H1 (cell line): ENCODE results near the gene IL16. TPM values are rescaled to one million over a fixed set of nuclear protein-coding genes. Genes with fewer than 3 reads are reported as not detected.

Experiments used
- CTCF ChIA-PET: fragments of 300-600 bp; sonication (Branson Sonifier 250); formaldehyde crosslinking; loops from one replicate; lab custom pipeline; 2021; ENCODE audit not compliant: partially characterized antibody; lab: Charles Lee
- POLR2A ChIA-PET: fragments of 300-600 bp; sonication (Branson Sonifier 250); formaldehyde crosslinking; loops from one replicate; lab custom pipeline; 2021; ENCODE audit warnings: inconsistent platforms; ENCODE audit not compliant: partially characterized antibody; lab: Charles Lee
- DNase-seq, 2 experiments: peaks; one replicate each; pipeline versions ENCODE4 v3.0.0 to v3.0.0-alpha.2; 2010 to 2022; ENCODE audit warnings: low spot score in 2 of 2, low read depth in 1 of 2, mixed read lengths in 1 of 2
- FAIRE-seq: peaks from 2 replicates; lab custom pipeline; 2011; peaks lifted over from hg19 to GRCh38; lab: Jason Lieb, UNC
- H2AFZ ChIP-seq: 2 replicates; pipeline ENCODE4 v1.8.1; 2012; ENCODE audit warnings: low read length, inconsistent platforms
- H2AK5ac ChIP-seq: 2 replicates; pipeline ENCODE4 v1.6.1; 2013; ENCODE audit warnings: low read depth, low read length
- H2BK120ac ChIP-seq: replicated peaks from 2 replicates; pipeline ENCODE3; 2013; ENCODE audit warnings: low read depth, low read length, inconsistent platforms
- H2BK12ac ChIP-seq: 2 replicates; pipeline ENCODE4 v1.6.1; 2013; ENCODE audit warnings: low read depth, low read length
- H2BK15ac ChIP-seq: 2 replicates; pipeline ENCODE4 v1.6.1; 2013; ENCODE audit warnings: low read length
- H2BK20ac ChIP-seq: 2 replicates; pipeline ENCODE4 v1.6.1; 2013; ENCODE audit warnings: low read length
- H2BK5ac ChIP-seq: 2 replicates; pipeline ENCODE4 v1.6.1; 2013; ENCODE audit warnings: low read depth, low read length
- H3K14ac ChIP-seq: 2 replicates; pipeline ENCODE4 v1.6.1; 2013; ENCODE audit warnings: inconsistent platforms; ENCODE audit not compliant: insufficient read length
- H3K18ac ChIP-seq: 2 replicates; pipeline ENCODE4 v1.6.1; 2013; ENCODE audit warnings: low read length; ENCODE audit errors: extremely low read depth
- H3K23ac ChIP-seq: 2 replicates; pipeline ENCODE4 v1.6.1; 2013; ENCODE audit warnings: inconsistent platforms; ENCODE audit not compliant: insufficient read length
- H3K23me2 ChIP-seq: 2 replicates; pipeline ENCODE4 v1.6.1; 2013; ENCODE audit warnings: low read depth, low read length
- H3K27ac ChIP-seq: 2 replicates; pipeline ENCODE4 v1.6.1; 2011; ENCODE audit warnings: low read depth, low read length, inconsistent platforms
- H3K27me3 ChIP-seq, 4 experiments: replicated peaks in 1 of 4; 1 replicate in 1 of 4; 2 replicates in 3 of 4; pipeline versions ENCODE4 v1.6.1 to v1.8.1; 2011 to 2013; ENCODE audit warnings: low read length in 3 of 4, mild to moderate bottlenecking in 3 of 4, inconsistent platforms in 2 of 4, mixed read lengths in 2 of 4, moderate library complexity in 1 of 4; ENCODE audit not compliant: control insufficient read depth in 3 of 4, insufficient read depth in 3 of 4; ENCODE audit errors: extremely low read depth in 1 of 4
- H3K36me3 ChIP-seq, 4 experiments: 2 replicates each; pipeline versions ENCODE4 v1.6.1 to v1.8.1; 2011 to 2013; ENCODE audit warnings: mild to moderate bottlenecking in 4 of 4, low read length in 3 of 4, moderate library complexity in 2 of 4, control low read depth in 1 of 4, inconsistent platforms in 1 of 4; ENCODE audit not compliant: insufficient read depth in 4 of 4, control insufficient read depth in 2 of 4
- H3K4ac ChIP-seq: replicated peaks from 2 replicates; pipeline ENCODE3; 2013; ENCODE audit warnings: low read length, low read depth, mixed read lengths, inconsistent platforms; ENCODE audit not compliant: insufficient read length
- H3K4me1 ChIP-seq, 4 experiments: replicated peaks in 1 of 4; 1 replicate in 1 of 4; 2 replicates in 3 of 4; pipeline versions ENCODE4 v1.6.1 to v1.8.1; 2011 to 2013; ENCODE audit warnings: low read length in 3 of 4, inconsistent platforms in 2 of 4, mixed read lengths in 1 of 4; ENCODE audit not compliant: insufficient read depth in 4 of 4, control insufficient read depth in 3 of 4
- H3K4me2 ChIP-seq, 2 experiments: 2 replicates each; pipeline versions ENCODE4 v1.6.1 to v1.8.1; 2011 to 2013; ENCODE audit warnings: low read depth in 2 of 2, low read length in 2 of 2, control low read depth in 1 of 2, inconsistent platforms in 1 of 2, mild to moderate bottlenecking in 1 of 2; ENCODE audit not compliant: insufficient read depth in 1 of 2
- H3K4me3 ChIP-seq, 4 experiments: fragments of 200-600, 300-600 bp in 1 of 4; sonication (generic), shearing (Covaris generic), sonication (Bioruptor Twin) in 1 of 4; 2 replicates each; pipeline versions ENCODE4 v1.5.1 to v1.8.1; 2011 to 2016; ENCODE audit warnings: low read length in 4 of 4, low read depth in 3 of 4, control low read depth in 2 of 4, inconsistent platforms in 2 of 4, mild to moderate bottlenecking in 2 of 4, mixed read lengths in 1 of 4, moderate library complexity in 1 of 4; ENCODE audit not compliant: insufficient read depth in 2 of 4; ENCODE audit errors: extremely low read depth in 1 of 4
- H3K56ac ChIP-seq: replicated peaks from 2 replicates; pipeline ENCODE3; 2013; ENCODE audit warnings: low read depth, mild to moderate bottlenecking, mixed read lengths, low read length, inconsistent platforms; ENCODE audit not compliant: insufficient read length
- H3K79me1 ChIP-seq: 2 replicates; pipeline ENCODE4 v1.6.1; 2013; ENCODE audit warnings: low read depth, low read length, control low read depth
- H3K79me2 ChIP-seq, 2 experiments: 2 replicates each; pipeline versions ENCODE4 v1.6.1 to v1.8.1; 2012 to 2013; ENCODE audit warnings: low read length in 2 of 2, mild to moderate bottlenecking in 2 of 2, inconsistent platforms in 1 of 2; ENCODE audit not compliant: insufficient read depth in 2 of 2, control insufficient read depth in 1 of 2
- H3K9ac ChIP-seq, 4 experiments: replicated peaks in 1 of 4; 1 replicate in 1 of 4; 2 replicates in 3 of 4; pipeline versions ENCODE4 v1.6.1 to v1.8.1; 2011 to 2013; ENCODE audit warnings: low read depth in 3 of 4, low read length in 3 of 4, control low read depth in 2 of 4, mild to moderate bottlenecking in 2 of 4, moderate library complexity in 2 of 4, inconsistent platforms in 1 of 4; ENCODE audit errors: extremely low read depth in 1 of 4
- H3K9me3 ChIP-seq, 2 experiments: 2 replicates each; pipeline versions ENCODE4 v1.6.1 to v1.8.1; 2012 to 2013; ENCODE audit warnings: mild to moderate bottlenecking in 2 of 2, moderate library complexity in 2 of 2, control low read depth in 1 of 2, inconsistent platforms in 1 of 2, low read depth in 1 of 2, low read length in 1 of 2, mixed read lengths in 1 of 2; ENCODE audit not compliant: insufficient read depth in 2 of 2
- H4K20me1 ChIP-seq, 2 experiments: replicated peaks in 1 of 2; 2 replicates each; pipeline versions ENCODE3 to v1.8.1; 2011 to 2013; ENCODE audit warnings: inconsistent platforms in 2 of 2, low read length in 2 of 2, mild to moderate bottlenecking in 1 of 2; ENCODE audit not compliant: insufficient read depth in 2 of 2, control insufficient read depth in 1 of 2
- H4K5ac ChIP-seq: 2 replicates; pipeline ENCODE4 v1.6.1; 2013; ENCODE audit warnings: low read length, low read depth, mixed read lengths, inconsistent platforms; ENCODE audit not compliant: insufficient read length
- H4K8ac ChIP-seq: 2 replicates; pipeline ENCODE4 v1.8.0; 2013; ENCODE audit warnings: mild to moderate bottlenecking, moderate library complexity, low read length, inconsistent platforms; ENCODE audit not compliant: insufficient read depth; ENCODE audit errors: extremely low read depth
- H4K91ac ChIP-seq: replicated peaks from 2 replicates; pipeline ENCODE3; 2013; ENCODE audit warnings: low read length, mixed read lengths, inconsistent platforms; ENCODE audit not compliant: insufficient read length
- HDAC2 ChIP-seq, 2 experiments: fragments of 300-600 bp in 1 of 2; sonication (generic) in 1 of 2; IDR thresholded peaks; 2 replicates each; pipeline ENCODE4 v1.6.1; 2011 to 2012; ENCODE audit warnings: low read depth in 2 of 2, low read length in 2 of 2, mild to moderate bottlenecking in 2 of 2, moderate library complexity in 2 of 2, borderline replicate concordance in 1 of 2, inconsistent platforms in 1 of 2
- SP1 ChIP-seq: IDR thresholded peaks from 2 replicates; pipeline ENCODE4 v1.6.1; 2011; ENCODE audit warnings: low read depth, low read length
- WGBS, 2 experiments: shearing (Covaris generic) in 1 of 2; methylation state at CpG; one replicate each; pipeline versions ENCODE4 v1.1.6 to v1.1.7; 2013 to 2015; ENCODE audit warnings: low lambda C conversion rate in 2 of 2, mixed read lengths in 2 of 2, inconsistent platforms in 1 of 2, low coverage in 1 of 2, missing lambda C conversion rate in 1 of 2; ENCODE audit not compliant: insufficient replicate concordance in 2 of 2, insufficient coverage in 1 of 2, insufficient read length in 1 of 2; ENCODE audit errors: extremely low coverage in 1 of 2, missing lambda C conversion rate in 1 of 2; 5-methylcytosine and 5-hydroxymethylcytosine counted together
- polyA plus RNA-seq, 7 experiments: library from polyadenylated mRNA; depleted of rRNA in 3 of 7; stranded (reverse) in 5 of 7; unstranded in 2 of 7; fragments of >200 nt in 5 of 7; fragments of 200-250 nt in 2 of 7; gene quantifications; 1 replicate in 5 of 7; 2 replicates in 1 of 7; 4 replicates in 1 of 7; pipeline versions ENCODE4 v1.2.1 to v1.2.3, GENCODE V29; 2011 to 2013; ENCODE audit warnings: missing spikeins in 2 of 7, mixed read lengths in 2 of 7
- total RNA-seq: library from RNA; stranded (reverse); fragmentation: NEBNext Ultra II Directional; extraction: Animal tissue kit (Norgen Biotek cat#: 25700); gene quantifications from 2 replicates; pipeline ENCODE4 v1.2.1, GENCODE V29; 2021

The IL16 gene
- total and polyA plus RNA-seq, 2 of the 8 experiments (the other 6 are each of a cell fraction or from before 2014, with no cell fraction given): 0.03 to 0.09 TPM

GRCh38 chr15:81221449-81221848 lies 24.8 kb downstream of the IL16 start:
- no peak overlapping the region for H2BK5ac ChIP-seq
- no peak for TF ChIP-seq HDAC2 (IDR thresholded peaks at IDR 0.05; ENCODE audit: borderline replicate concordance in 1 of 2, low read depth in 2 of 2, low read length in 2 of 2)
- no peak for TF ChIP-seq SP1
- TF ChIP-seq, all 59 proteins: peak for 0
- H3K4ac ChIP-seq: no peak overlapping the region
- ChIA-PET CTCF (interaction anchor here (0.9 to 6.0 kb wide), 10 partner anchors 9 to 78 kb away, joined by 3 to 41 read pairs (median 5); no protein-coding TSS in a partner anchor), POLR2A (no interaction called here)
- no peak overlapping the region for H4K5ac ChIP-seq
- H3K23ac ChIP-seq: no peak overlapping the region
- H3K14ac ChIP-seq: no peak overlapping the region
- no peak overlapping the region for H4K91ac ChIP-seq
- H3K27me3 ChIP-seq: no peaks in the 10 kb centered on the region
- H3K4me2 ChIP-seq: no peak overlapping the region
- no peaks in the 10 kb centered on the region for H3K9me3 ChIP-seq
- no peak overlapping the region for H2BK120ac ChIP-seq
- no peak overlapping the region for H3K9ac ChIP-seq
- H3K36me3 ChIP-seq: no peaks in the 10 kb centered on the region
- peaks cover 0 to 2% (median 0%) of the 10 kb centered on the region in 4 experiments; a peak in 1 of 7 replicates for H3K4me1 ChIP-seq
- FAIRE-seq: no peak
- no peaks in the 10 kb centered on the region for H4K20me1 ChIP-seq
- no peak overlapping the region for H2AFZ ChIP-seq
- no peak overlapping the region for H2BK20ac ChIP-seq
- WGBS, 2 experiments: 82% methylated on average over 1 of the region's 1 CpG; no CpG with 5 or more reads in 1 of the 2 experiments
- H4K8ac ChIP-seq: no peak overlapping the region
- no peak overlapping the region for H2BK15ac ChIP-seq
- H3K4me3 ChIP-seq: no peak overlapping the region
- H3K56ac ChIP-seq: no peak overlapping the region
- no peaks in the 10 kb centered on the region; the same call in 1 of the 2 replicates for H3K23me2 ChIP-seq
- no peak overlapping the region for H3K18ac ChIP-seq
- no peaks in the 10 kb centered on the region for H3K79me2 ChIP-seq
- no peak for DNase-seq
- H3K27ac ChIP-seq: no peak overlapping the region
- no peak overlapping the region for H2AK5ac ChIP-seq
- no peaks in the 10 kb centered on the region for H3K79me1 ChIP-seq
- H2BK12ac ChIP-seq: no peak overlapping the region
